Hepatocyte (in vitro differentiated cells): ENCODE results near the gene MOV10. TPM values are rescaled to one million over a fixed set of nuclear protein-coding genes. Genes with fewer than 3 reads are reported as not detected.

Experiments
- DNase-seq: peaks from one replicate; pipeline ENCODE4 v3.0.0-alpha.2; 2016; ENCODE audit warnings: low spot score
- H2AFZ ChIP-seq: fragments of 200-600 bp; sonication (generic); 2 replicates; pipeline ENCODE4 v1.6.0; 2016; ENCODE audit warnings: antibody characterized with exemption, mild to moderate bottlenecking
- H3K27ac ChIP-seq: fragments of 200-600 bp; sonication (generic); 2 replicates; pipeline ENCODE4 v1.5.1; 2016; ENCODE audit warnings: mild to moderate bottlenecking
- H3K27me3 ChIP-seq: fragments of 200-600 bp; sonication (generic); 2 replicates; pipeline ENCODE4 v1.6.1; 2016
- H3K36me3 ChIP-seq: fragments of 200-600 bp; sonication (generic); replicated peaks from 2 replicates; pipeline ENCODE4 v1.5.1; 2016; ENCODE audit warnings: low read depth; ENCODE audit not compliant: insufficient read depth
- H3K4me1 ChIP-seq: fragments of 200-600 bp; sonication (generic); 2 replicates; pipeline ENCODE4 v1.5.1; 2016; ENCODE audit warnings: mild to moderate bottlenecking, moderate library complexity; ENCODE audit not compliant: insufficient read depth
- H3K4me2 ChIP-seq: fragments of 200-600 bp; sonication (generic); 2 replicates; pipeline ENCODE4 v1.6.0; 2016
- H3K4me3 ChIP-seq: fragments of 200-600 bp; sonication (generic); 2 replicates; pipeline ENCODE4 v1.5.1; 2016; ENCODE audit warnings: mild to moderate bottlenecking
- H3K79me2 ChIP-seq: fragments of 200-600 bp; sonication (generic); 2 replicates; pipeline ENCODE4 v1.6.0; 2017; ENCODE audit warnings: mild to moderate bottlenecking
- H3K9me2 ChIP-seq: fragments of 200-600 bp; sonication (generic); replicated peaks from 2 replicates; pipeline ENCODE4 v1.6.0; 2017; ENCODE audit warnings: mild to moderate bottlenecking; ENCODE audit not compliant: insufficient read depth
- H3K9me3 ChIP-seq: fragments of 200-600 bp; sonication (generic); 2 replicates; pipeline ENCODE4 v1.5.1; 2016; ENCODE audit warnings: low read depth, mild to moderate bottlenecking
- H4K20me1 ChIP-seq: fragments of 200-600 bp; sonication (generic); 2 replicates; pipeline ENCODE4 v1.6.0; 2016; ENCODE audit warnings: mild to moderate bottlenecking; ENCODE audit not compliant: insufficient read depth, poor library complexity, severe bottlenecking
- EZH2 ChIP-seq: fragments of 200-600 bp; sonication (generic); IDR thresholded peaks from 2 replicates; pipeline ENCODE4 v1.6.1; 2016; ENCODE audit warnings: antibody characterized with exemption, mild to moderate bottlenecking, borderline replicate concordance
- EZH2phosphoT487 ChIP-seq: fragments of 200-600 bp; sonication (generic); IDR thresholded peaks from one replicate; pipeline ENCODE4 v1.6.1; 2018; ENCODE audit warnings: antibody characterized with exemption, mild to moderate bottlenecking, low read depth, moderate library complexity; ENCODE audit not compliant: unreplicated experiment, severe bottlenecking
- WGBS: methylation state at CpG from one replicate; pipeline ENCODE4 v1.1.6; 2016; ENCODE audit warnings: low lambda C conversion rate; ENCODE audit errors: missing lambda C conversion rate; 5-methylcytosine and 5-hydroxymethylcytosine counted together
- polyA plus RNA-seq: library from polyadenylated mRNA; unstranded; fragments of >200 nt; fragmentation: Nextera tagmentation; extraction: Ambion mirVana; gene quantifications from 2 replicates; pipeline ENCODE4 v1.2.1, GENCODE V29; 2016
- small RNA-seq: library from RNA; depleted of rRNA; stranded (forward); fragments of <200 nt; gene quantifications from one replicate; pipeline ENCODE3, GENCODE V24; 2014
- total RNA-seq: library from RNA; depleted of rRNA; stranded (reverse); fragments of >200 nt; gene quantifications from 2 replicates; pipeline ENCODE4 v1.2.3, GENCODE V29; 2014
- TF ChIP-seq, protein P1 (sequence below): fragments of 200-600 bp; sonication (generic); IDR thresholded peaks from 2 replicates; pipeline ENCODE4 v1.5.1; 2016; ENCODE audit warnings: antibody characterized with exemption, mild to moderate bottlenecking; ENCODE audit not compliant: poor library complexity

The MOV10 gene
- total and polyA plus RNA-seq, 2 experiments from 2014 or later: 98.2 to 133 TPM

DNA sequence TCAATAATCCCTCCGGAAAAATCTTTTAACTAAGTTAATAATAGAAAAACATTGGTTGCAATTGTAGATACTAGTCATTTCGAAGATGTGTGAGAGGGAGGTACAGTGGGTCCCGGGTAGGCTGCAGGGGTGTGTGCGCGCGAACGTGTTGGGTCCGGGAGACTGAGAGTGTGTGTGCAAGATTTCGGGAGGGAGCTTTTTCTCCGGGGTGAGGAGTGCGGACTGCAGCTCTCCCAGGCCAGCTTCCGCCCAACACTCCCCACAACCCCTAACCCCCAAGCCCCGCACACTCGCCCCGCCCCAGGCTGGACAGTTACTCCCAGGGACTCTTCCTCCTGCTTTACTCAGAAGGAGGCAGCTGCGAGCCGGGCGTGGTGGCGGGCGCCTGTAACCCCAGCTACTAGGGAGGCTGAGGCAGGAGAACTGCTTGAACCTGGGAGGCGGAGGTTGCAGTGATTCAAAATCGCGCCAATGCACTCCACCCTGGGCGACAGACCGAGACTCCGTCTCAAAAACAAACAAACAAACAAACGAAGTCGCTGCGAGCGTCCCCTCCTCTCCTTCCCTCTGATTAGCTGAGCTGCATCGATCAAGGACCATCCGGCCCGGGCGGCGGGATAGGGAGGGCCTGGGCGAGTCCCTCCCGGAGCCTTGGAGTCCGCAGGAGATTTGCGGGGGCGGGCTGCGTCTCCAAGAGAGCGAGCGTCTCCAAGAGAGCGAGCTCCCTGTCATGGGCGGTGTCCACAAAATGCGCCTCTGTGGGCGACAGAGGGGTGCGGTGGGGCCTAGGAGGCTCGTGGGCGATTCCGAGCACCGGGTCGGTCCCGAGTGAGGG is 68.9 kb downstream of the MOV10 start:
- no peaks in the 10 kb centered on the region for H3K79me2 ChIP-seq
- DNase-seq: no peak
- H3K27me3 ChIP-seq: peaks cover 20% of the 10 kb centered on the region
- WGBS: 46% methylated on average over 54 of the region's 54 CpGs
- H3K4me3 ChIP-seq: no peak overlapping the region
- no peaks in the 10 kb centered on the region for H3K9me3 ChIP-seq
- peaks cover 6% of the 10 kb centered on the region for H3K4me1 ChIP-seq
- H4K20me1 ChIP-seq: no peaks in the 10 kb centered on the region
- TF ChIP-seq, protein P1, sequence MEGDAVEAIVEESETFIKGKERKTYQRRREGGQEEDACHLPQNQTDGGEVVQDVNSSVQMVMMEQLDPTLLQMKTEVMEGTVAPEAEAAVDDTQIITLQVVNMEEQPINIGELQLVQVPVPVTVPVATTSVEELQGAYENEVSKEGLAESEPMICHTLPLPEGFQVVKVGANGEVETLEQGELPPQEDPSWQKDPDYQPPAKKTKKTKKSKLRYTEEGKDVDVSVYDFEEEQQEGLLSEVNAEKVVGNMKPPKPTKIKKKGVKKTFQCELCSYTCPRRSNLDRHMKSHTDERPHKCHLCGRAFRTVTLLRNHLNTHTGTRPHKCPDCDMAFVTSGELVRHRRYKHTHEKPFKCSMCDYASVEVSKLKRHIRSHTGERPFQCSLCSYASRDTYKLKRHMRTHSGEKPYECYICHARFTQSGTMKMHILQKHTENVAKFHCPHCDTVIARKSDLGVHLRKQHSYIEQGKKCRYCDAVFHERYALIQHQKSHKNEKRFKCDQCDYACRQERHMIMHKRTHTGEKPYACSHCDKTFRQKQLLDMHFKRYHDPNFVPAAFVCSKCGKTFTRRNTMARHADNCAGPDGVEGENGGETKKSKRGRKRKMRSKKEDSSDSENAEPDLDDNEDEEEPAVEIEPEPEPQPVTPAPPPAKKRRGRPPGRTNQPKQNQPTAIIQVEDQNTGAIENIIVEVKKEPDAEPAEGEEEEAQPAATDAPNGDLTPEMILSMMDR: no peak
- TF ChIP-seq EZH2: peak; percentile 35
- no peaks in the 10 kb centered on the region for H3K9me2 ChIP-seq
- H3K36me3 ChIP-seq: no peaks in the 10 kb centered on the region
- H2AFZ ChIP-seq: peak overlapping the region; percentile 62
- peak overlapping the region; percentile 90 for H3K4me2 ChIP-seq
- H3K27ac ChIP-seq: no peak overlapping the region

DNA sequence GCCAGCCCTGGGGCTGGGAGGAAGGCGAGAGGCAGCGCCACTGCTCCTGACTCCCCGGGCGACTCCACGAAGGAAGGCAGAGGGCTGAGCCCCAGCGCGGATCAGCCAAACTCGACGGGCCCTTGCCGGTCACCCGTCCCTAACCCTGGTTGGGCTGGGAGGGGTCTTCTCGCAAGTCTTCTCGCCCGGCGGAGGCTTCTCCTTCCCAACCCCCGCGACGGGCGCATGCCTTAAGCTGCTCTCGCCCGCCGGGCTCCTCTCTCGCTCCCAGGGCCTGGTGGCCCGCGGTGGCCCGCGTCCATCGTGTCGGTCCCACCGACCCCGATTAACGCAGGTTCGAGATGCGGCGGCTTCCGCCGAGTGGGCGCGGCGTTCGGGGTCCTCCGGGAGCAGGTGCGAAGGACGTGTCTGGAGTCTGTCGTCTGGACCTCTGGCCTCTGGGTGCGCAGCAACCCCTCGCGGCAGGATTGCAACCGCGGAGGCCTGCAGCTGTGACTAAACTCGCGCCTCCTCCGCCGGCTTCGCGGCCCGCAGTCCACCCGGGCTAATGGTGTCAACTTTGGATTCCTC is 69.6 kb downstream of the MOV10 start:
- Histone ChIP-seq H4K20me1 (no peaks in the 10 kb centered on the region), H3K4me2 (peak overlapping the region; percentile 90), H3K27ac (no peak overlapping the region), H3K9me2 (no peaks in the 10 kb centered on the region), H2AFZ (peak overlapping the region; percentile 62), H3K9me3 (no peaks in the 10 kb centered on the region), H3K4me3 (no peak overlapping the region), H3K4me1 (peaks cover 6% of the 10 kb centered on the region), H3K79me2 (no peaks in the 10 kb centered on the region), H3K36me3 (no peaks in the 10 kb centered on the region), H3K27me3 (peaks cover 20% of the 10 kb centered on the region)
- peak; percentile 66 for DNase-seq
- 13% methylated on average over 57 of the region's 58 CpGs for WGBS
- no peak for TF ChIP-seq EZH2phosphoT487
- TF ChIP-seq, protein P1: peak; percentile 46
- TF ChIP-seq EZH2: no peak

DNA sequence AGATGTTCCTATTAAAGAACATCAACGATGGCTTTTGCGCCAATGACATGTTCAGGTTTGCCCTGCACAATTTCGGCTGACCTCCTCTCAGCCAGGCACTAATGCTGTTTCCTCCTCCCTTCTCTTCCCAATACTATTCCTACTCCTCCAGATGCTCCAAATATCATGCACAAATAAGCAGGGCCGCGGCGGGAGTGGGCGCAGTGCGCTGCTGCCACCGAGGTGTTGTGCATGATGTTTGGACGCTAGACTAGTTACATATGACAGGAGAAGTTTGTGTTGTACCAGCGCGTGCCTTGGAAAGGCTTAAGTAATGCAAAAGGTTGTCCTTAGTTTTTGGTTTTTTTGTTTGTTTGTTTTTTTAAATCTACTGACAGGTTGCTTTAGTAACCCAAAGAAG is 73.9 kb downstream of the MOV10 start:
- no peak for DNase-seq
- Histone ChIP-seq H3K27me3 (peaks cover 18% of the 10 kb centered on the region), H3K9me3 (no peaks in the 10 kb centered on the region), H3K79me2 (no peaks in the 10 kb centered on the region), H3K4me2 (no peak overlapping the region), H4K20me1 (no peaks in the 10 kb centered on the region), H2AFZ (no peak overlapping the region), H3K4me1 (peaks cover 6% of the 10 kb centered on the region), H3K27ac (no peak overlapping the region), H3K36me3 (no peaks in the 10 kb centered on the region), H3K9me2 (no peaks in the 10 kb centered on the region), H3K4me3 (no peak overlapping the region)
- no peak for TF ChIP-seq EZH2
- TF ChIP-seq EZH2phosphoT487: no peak
- TF ChIP-seq, protein P1: no peak
- 95% methylated on average over 12 of the region's 12 CpGs for WGBS

Small RNAs within 50 kb of the gene (small RNA-seq; reads per million reads assigned to genes)
- not detected for gene RNU7-70P

Other genes with a start within 250 kb of the MOV10 start
- 2.4 and 2.7 TPM in 2 replicates for gene WNT2B, start 165.7 kb upstream of the MOV10 start, total RNA-seq
- gene WNT2B, start 165.7 kb upstream of the MOV10 start, polyA plus RNA-seq: 3.7 and 3.8 TPM in 2 replicates
- 12.9 and 14.2 TPM in 2 replicates for gene ST7L, start 55.5 kb upstream of the MOV10 start, total RNA-seq
- gene ST7L, start 55.5 kb upstream of the MOV10 start, polyA plus RNA-seq: 9.2 and 14.8 TPM in 2 replicates
- gene CAPZA1, start 54.8 kb upstream of the MOV10 start, total RNA-seq: 177 and 196 TPM in 2 replicates
- gene CAPZA1, start 54.8 kb upstream of the MOV10 start, polyA plus RNA-seq: 95.9 and 109 TPM in 2 replicates
- gene RHOC, start 32.5 kb downstream of the MOV10 start, total RNA-seq: 340 and 354 TPM in 2 replicates
- 610 and 612 TPM in 2 replicates for gene RHOC, start 32.5 kb downstream of the MOV10 start, polyA plus RNA-seq
- 0.72 and 0.93 TPM in 2 replicates for gene PPM1J, start 40.7 kb downstream of the MOV10 start, total RNA-seq
- gene PPM1J, start 40.7 kb downstream of the MOV10 start, polyA plus RNA-seq: 1.8 and 1.9 TPM in 2 replicates